B cell (primary cell): ENCODE results near the gene ASIC3. TPM values are rescaled to one million over a fixed set of nuclear protein-coding genes. Genes with fewer than 3 reads are reported as not detected.

Source experiments
- ATAC-seq: fragments of 200-7000 bp; cut with Tn5 transposase; one replicate; pipeline ENCODE4 v1.10.0; 2021; ENCODE audit warnings: low read depth, mild to moderate bottlenecking, moderate number of reproducible peaks, moderate library complexity
- CTCF ChIA-PET: fragments of 350-600 bp; sonication (Branson Sonifier 250); formaldehyde crosslinking; loops from one replicate; lab custom pipeline; 2021; ENCODE audit warnings: antibody characterized with exemption, inconsistent platforms; lab: Charles Lee
- POLR2A ChIA-PET: fragments of 350-600 bp; sonication (Branson Sonifier 250); formaldehyde crosslinking; loops from one replicate; lab custom pipeline; 2021; ENCODE audit warnings: antibody characterized with exemption; lab: Charles Lee
- DNase-seq: peaks from one replicate; pipeline ENCODE4 v3.0.0; 2013
- H2AFZ ChIP-seq: 2 replicates; pipeline ENCODE4 v1.6.1; 2012; ENCODE audit warnings: mild to moderate bottlenecking, low read depth, low read length; ENCODE audit not compliant: insufficient read depth, poor library complexity, severe bottlenecking
- H3K27ac ChIP-seq, 2 donors: 1 replicate in 1 of 2; 2 replicates in 1 of 2; pipeline ENCODE4 v1.5.1; 2012 to 2013; ENCODE audit warnings: low read length in 2 of 2, mild to moderate bottlenecking in 2 of 2, moderate library complexity in 1 of 2
- H3K27me3 ChIP-seq, 4 experiments: fragments of 200-600 bp in 1 of 4; sonication (generic) in 1 of 4; replicated peaks in 1 of 4; 1 replicate in 2 of 4; 2 replicates in 2 of 4; pipeline versions ENCODE4 v1.6.1 to v1.7.0; 2013 to 2016; ENCODE audit warnings: low read length in 3 of 4, mild to moderate bottlenecking in 2 of 4, mixed read lengths in 1 of 4, moderate library complexity in 1 of 4; ENCODE audit not compliant: insufficient read depth in 4 of 4, control insufficient read depth in 3 of 4; ENCODE audit errors: control extremely low read depth in 1 of 4
- H3K36me3 ChIP-seq, 2 experiments: replicated peaks in 1 of 2; 1 replicate in 1 of 2; 2 replicates in 1 of 2; pipeline versions ENCODE4 v1.6.1 to v1.7.1; 2013; ENCODE audit warnings: low read length in 1 of 2; ENCODE audit not compliant: insufficient read depth in 2 of 2, control insufficient read depth in 1 of 2; ENCODE audit errors: control extremely low read depth in 1 of 2, extremely low read depth in 1 of 2
- H3K4me1 ChIP-seq, 2 donors: fragments of 200-600 bp in 1 of 2; sonication (generic) in 1 of 2; 1 replicate in 1 of 2; 2 replicates in 1 of 2; pipeline versions ENCODE4 v1.5.1 to v1.6.1; 2013 to 2017; ENCODE audit warnings: low read length in 2 of 2; ENCODE audit not compliant: control insufficient read depth in 2 of 2, insufficient read depth in 2 of 2
- H3K4me2 ChIP-seq: replicated peaks from 2 replicates; pipeline ENCODE3; 2012; ENCODE audit warnings: mild to moderate bottlenecking, low read depth, low read length; ENCODE audit not compliant: poor library complexity, severe bottlenecking
- H3K4me3 ChIP-seq, 5 experiments: fragments of 200-600 bp in 1 of 5; sonication (generic) in 1 of 5; 1 replicate in 3 of 5; 2 replicates in 2 of 5; pipeline versions ENCODE4 v1.5.1 to v1.7.0; 2011 to 2016; ENCODE audit warnings: low read length in 4 of 5, mild to moderate bottlenecking in 4 of 5, low read depth in 2 of 5, control low read depth in 1 of 5, moderate library complexity in 1 of 5; ENCODE audit not compliant: insufficient read depth in 1 of 5; ENCODE audit errors: control extremely low read depth in 1 of 5, extremely low read depth in 1 of 5
- H3K79me2 ChIP-seq: fragments of 200-600 bp; sonication (generic); one replicate; pipeline ENCODE4 v1.6.0; 2016; ENCODE audit warnings: low read length; ENCODE audit not compliant: control insufficient read depth, insufficient read depth
- H3K9ac ChIP-seq: fragments of 200-600 bp; sonication (generic); 2 replicates; pipeline ENCODE4 v1.6.1; 2017; ENCODE audit warnings: mild to moderate bottlenecking, low read length, moderate library complexity
- H3K9me3 ChIP-seq, 3 donors: one replicate each; pipeline versions ENCODE4 v1.6.1 to v1.7.1; 2013; ENCODE audit warnings: low read length in 2 of 3; ENCODE audit not compliant: control insufficient read depth in 2 of 3, insufficient read depth in 1 of 3; ENCODE audit errors: control extremely low read depth in 1 of 3
- H4K20me1 ChIP-seq: 2 replicates; pipeline ENCODE4 v1.6.0; 2012; ENCODE audit warnings: mild to moderate bottlenecking, low read length; ENCODE audit not compliant: insufficient read depth, control insufficient read depth, poor library complexity, severe bottlenecking
- H3K27ac Mint-ChIP-seq: one replicate; pipeline ENCODE4 v1.8.0; 2021; ENCODE audit warnings: mixed read lengths
- H3K27me3 Mint-ChIP-seq: one replicate; pipeline ENCODE4 v1.8.0; 2021; ENCODE audit warnings: mixed read lengths
- H3K4me1 Mint-ChIP-seq: one replicate; pipeline ENCODE4 v1.8.0; 2021; ENCODE audit warnings: mixed read lengths
- H3K4me3 Mint-ChIP-seq: one replicate; pipeline ENCODE4 v1.8.0; 2021; ENCODE audit warnings: mixed read lengths
- H3K9me3 Mint-ChIP-seq: one replicate; pipeline ENCODE4 v1.8.0; 2022; ENCODE audit warnings: mixed read lengths; ENCODE audit not compliant: insufficient read depth
- CTCF ChIP-seq: fragments of 200-600 bp; IDR thresholded peaks from one replicate; pipeline ENCODE4 v1.8.0; 2022; ENCODE audit warnings: antibody characterized with exemption, mild to moderate bottlenecking
- EZH2 ChIP-seq: IDR thresholded peaks from 2 replicates; pipeline ENCODE4 v1.6.1; 2012; ENCODE audit warnings: borderline replicate concordance, low read depth, mild to moderate bottlenecking, moderate library complexity, low read length; ENCODE audit not compliant: insufficient read depth, poor library complexity, severe bottlenecking
- WGBS: methylation state at CpG from one replicate; pipeline ENCODE4 v1.1.5; 2013; ENCODE audit warnings: missing lambda C conversion rate; ENCODE audit not compliant: insufficient coverage; 5-methylcytosine and 5-hydroxymethylcytosine counted together
- intact Hi-C: fragments of 100-400 bp; cut with micrococcal nuclease; formaldehyde crosslinking; loops from one replicate; pipeline ENCODE4 v1.10.0; 2022
- polyA plus RNA-seq: library from polyadenylated mRNA; depleted of rRNA; stranded (reverse); fragments of >200 nt; gene quantifications from 2 replicates; pipeline ENCODE4 v1.2.3, GENCODE V29; 2012
- total RNA-seq, 2 donors: library from RNA; stranded (reverse); fragments of 120-200 nt in 1 of 2; gene quantifications; 1 replicate in 1 of 2; 2 replicates in 1 of 2; pipeline versions ENCODE4 v1.2.3 to v1.2.4, GENCODE V29; 2013 to 2022

The ASIC3 gene
- total and polyA plus RNA-seq, 2 donors (not counting 1 experiment from before 2014, with no cell fraction given) = 4.8 to 5.0 TPM

- no peak overlapping the region for H2AFZ ChIP-seq
- H3K36me3 ChIP-seq = peaks cover 0 to 21% of the 10 kb centered on the region in 2 experiments
- H3K4me3 Mint-ChIP-seq = no peak overlapping the region
- no peak overlapping the region for H3K9ac ChIP-seq
- no peaks in the 10 kb centered on the region for H3K4me1 Mint-ChIP-seq
- no peaks in the 10 kb centered on the region for H3K9me3 Mint-ChIP-seq
- no peak overlapping the region for H3K4me3 ChIP-seq
- H3K79me2 ChIP-seq = no peaks in the 10 kb centered on the region
- H3K27me3 ChIP-seq = no peaks in the 10 kb centered on the region
- no peak overlapping the region for H3K27ac ChIP-seq
- no peaks in the 10 kb centered on the region for H3K9me3 ChIP-seq
- 77% methylated on average over 8 of the region's 12 CpGs for WGBS
- H3K4me2 ChIP-seq = no peak overlapping the region
- ChIA-PET CTCF (no interaction called here), POLR2A (no interaction called here)
- H3K27ac Mint-ChIP-seq = no peak overlapping the region
- H3K27me3 Mint-ChIP-seq = no peaks in the 10 kb centered on the region
- DNase-seq (no peak), ATAC-seq (no peak)
- intact Hi-C loops = no loop called here
- TF ChIP-seq EZH2 = no peak
- TF ChIP-seq CTCF = no peak
- no peaks in the 10 kb centered on the region for H3K4me1 ChIP-seq
- no peaks in the 10 kb centered on the region for H4K20me1 ChIP-seq
These were observed 9.1 kb upstream of the ASIC3 start for GRCh38 chr7:151038951-151039849.

GRCh38 chr7:151039850-151040548, 8.3 kb upstream of the ASIC3 start:
- no peak overlapping the region for H3K27ac Mint-ChIP-seq
- CTCF ChIA-PET = no interaction called here

More at GRCh38 chr7:151039850-151040548, 8.3 kb upstream of the ASIC3 start:
- Histone ChIP-seq H3K27me3 (no peaks in the 10 kb centered on the region), H4K20me1 (no peaks in the 10 kb centered on the region), H3K4me1 (no peaks in the 10 kb centered on the region), H3K4me2 (no peak overlapping the region), H3K27ac (no peak overlapping the region), H3K36me3 (peaks cover 0 to 15% of the 10 kb centered on the region in 2 experiments), H3K4me3 (no peak overlapping the region), H2AFZ (no peak overlapping the region), H3K9me3 (no peaks in the 10 kb centered on the region), H3K9ac (no peak overlapping the region), H3K79me2 (no peaks in the 10 kb centered on the region)
- ATAC-seq (no peak), DNase-seq (no peak)
- intact Hi-C loops = no loop called here
- POLR2A ChIA-PET = no interaction called here
- Mint-ChIP-seq H3K4me3 (no peak overlapping the region), H3K4me1 (no peaks in the 10 kb centered on the region), H3K9me3 (no peaks in the 10 kb centered on the region), H3K27me3 (no peaks in the 10 kb centered on the region)
- 73% methylated on average over 16 of the region's 18 CpGs for WGBS
- TF ChIP-seq CTCF = no peak
- TF ChIP-seq EZH2 = no peak
